DOHH2 (cell line): Measurements from ENCODE around the gene NSD2.
"Not testable (repeated sequence)": the region's sequence is repeated elsewhere in the genome, so short reads cannot be mapped to it uniquely, and the experiment has no call there.

Experiments used
- H3F3A ChIP-seq: fragments of 200-600 bp; sonication (generic), shearing (Covaris generic); 2 replicates; pipeline ENCODE4 v1.6.0; 2016; ENCODE audit warnings: antibody characterized with exemption, mild to moderate bottlenecking; ENCODE audit not compliant: control insufficient read depth, insufficient read depth
- H3K27ac ChIP-seq: fragments of 200-600 bp; sonication (generic); 2 replicates; pipeline ENCODE4 v1.5.1; 2014; ENCODE audit warnings: low read depth, mild to moderate bottlenecking, low read length, moderate library complexity
- H3K27me3 ChIP-seq: fragments of 200-600 bp; sonication (generic); 2 replicates; pipeline ENCODE4 v1.6.1; 2014; ENCODE audit warnings: mild to moderate bottlenecking, low read length, mixed read lengths; ENCODE audit not compliant: control insufficient read depth
- H3K36me3 ChIP-seq: fragments of 200-600 bp; sonication (generic); 2 replicates; pipeline ENCODE4 v1.6.1; 2014; ENCODE audit warnings: mild to moderate bottlenecking, low read length, moderate library complexity, mixed read lengths; ENCODE audit not compliant: control insufficient read depth
- H3K4me1 ChIP-seq: fragments of 200-600 bp; sonication (generic); 2 replicates; pipeline ENCODE4 v1.6.1; 2014; ENCODE audit warnings: mild to moderate bottlenecking, low read length, mixed read lengths; ENCODE audit not compliant: control insufficient read depth
- H3K4me2 ChIP-seq: fragments of 200-600 bp; sonication (generic); 2 replicates; pipeline ENCODE4 v1.6.0; 2014; ENCODE audit warnings: mild to moderate bottlenecking, low read length, moderate library complexity
- H3K4me3 ChIP-seq: fragments of 200-600 bp; sonication (generic); 2 replicates; pipeline ENCODE4 v1.5.1; 2014; ENCODE audit warnings: mild to moderate bottlenecking, low read length, mixed read lengths
- H3K79me2 ChIP-seq: fragments of 200-600 bp; sonication (generic); 2 replicates; pipeline ENCODE4 v1.6.1; 2014; ENCODE audit warnings: mild to moderate bottlenecking, low read length, mixed read lengths; ENCODE audit not compliant: control insufficient read depth
- H3K9me2 ChIP-seq: fragments of 200-600 bp; sonication (generic); replicated peaks from 2 replicates; pipeline ENCODE4 v1.6.1; 2014; ENCODE audit warnings: mild to moderate bottlenecking, low read length, mixed read lengths; ENCODE audit not compliant: control insufficient read depth
- H3K9me3 ChIP-seq: fragments of 200-600 bp; sonication (generic); 2 replicates; pipeline ENCODE4 v1.6.1; 2014; ENCODE audit warnings: antibody characterized with exemption, low read length, mixed read lengths; ENCODE audit not compliant: control insufficient read depth, insufficient read depth
- H4K20me1 ChIP-seq: fragments of 200-600 bp; sonication (generic); 2 replicates; pipeline ENCODE4 v1.6.0; 2014; ENCODE audit warnings: low read depth, mild to moderate bottlenecking, antibody characterized with exemption, low read length, moderate library complexity; ENCODE audit not compliant: control insufficient read depth, insufficient read depth
- EZH2phosphoT487 ChIP-seq: fragments of 200-600 bp; sonication (generic); IDR thresholded peaks from 2 replicates; pipeline ENCODE4 v1.6.1; 2017; ENCODE audit warnings: borderline replicate concordance, mild to moderate bottlenecking, antibody characterized with exemption, low read length, moderate library complexity, mixed read lengths
- TF ChIP-seq, protein P1 (sequence below): fragments of 200-600 bp; sonication (generic); IDR thresholded peaks from one replicate; pipeline ENCODE4 v1.5.1; 2014; ENCODE audit warnings: antibody characterized with exemption, mild to moderate bottlenecking, low read depth, low read length; ENCODE audit not compliant: poor library complexity, severe bottlenecking

NSD2 gene

DNA sequence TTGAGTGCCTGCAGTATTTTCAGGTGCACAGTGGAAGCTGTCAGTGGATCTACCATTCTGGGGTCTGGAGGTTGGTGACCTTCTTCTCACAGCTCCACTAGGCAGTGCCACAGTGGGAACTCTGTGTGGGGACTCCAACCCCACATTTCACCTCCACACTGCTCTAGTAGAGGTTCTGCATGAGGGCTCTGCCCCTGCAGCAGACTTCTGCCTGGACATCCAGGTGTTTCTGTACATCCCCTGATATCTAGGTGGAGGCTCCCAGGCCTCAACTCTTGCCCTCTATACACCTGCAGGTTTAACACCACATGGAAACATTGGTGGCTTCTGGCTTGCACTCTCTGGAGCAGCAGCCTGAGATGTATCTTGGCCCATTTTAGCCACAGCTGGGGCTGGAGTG is 154.6 kb downstream of the NSD2 start:
- no peaks in the 10 kb centered on the region for H3K9me2 ChIP-seq
- H3K79me2 ChIP-seq = no peaks in the 10 kb centered on the region
- no peaks in the 10 kb centered on the region for H3K36me3 ChIP-seq
- H3K4me2 ChIP-seq = no peak overlapping the region
- H3F3A ChIP-seq = no peaks in the 10 kb centered on the region
- peaks cover 16% of the 10 kb centered on the region for H3K27me3 ChIP-seq
- H3K27ac ChIP-seq = no peak overlapping the region
- peaks cover 7% of the 10 kb centered on the region; the same call in 1 of the 2 replicates for H3K9me3 ChIP-seq
- no peak for TF ChIP-seq EZH2phosphoT487
- TF ChIP-seq, protein P1, sequence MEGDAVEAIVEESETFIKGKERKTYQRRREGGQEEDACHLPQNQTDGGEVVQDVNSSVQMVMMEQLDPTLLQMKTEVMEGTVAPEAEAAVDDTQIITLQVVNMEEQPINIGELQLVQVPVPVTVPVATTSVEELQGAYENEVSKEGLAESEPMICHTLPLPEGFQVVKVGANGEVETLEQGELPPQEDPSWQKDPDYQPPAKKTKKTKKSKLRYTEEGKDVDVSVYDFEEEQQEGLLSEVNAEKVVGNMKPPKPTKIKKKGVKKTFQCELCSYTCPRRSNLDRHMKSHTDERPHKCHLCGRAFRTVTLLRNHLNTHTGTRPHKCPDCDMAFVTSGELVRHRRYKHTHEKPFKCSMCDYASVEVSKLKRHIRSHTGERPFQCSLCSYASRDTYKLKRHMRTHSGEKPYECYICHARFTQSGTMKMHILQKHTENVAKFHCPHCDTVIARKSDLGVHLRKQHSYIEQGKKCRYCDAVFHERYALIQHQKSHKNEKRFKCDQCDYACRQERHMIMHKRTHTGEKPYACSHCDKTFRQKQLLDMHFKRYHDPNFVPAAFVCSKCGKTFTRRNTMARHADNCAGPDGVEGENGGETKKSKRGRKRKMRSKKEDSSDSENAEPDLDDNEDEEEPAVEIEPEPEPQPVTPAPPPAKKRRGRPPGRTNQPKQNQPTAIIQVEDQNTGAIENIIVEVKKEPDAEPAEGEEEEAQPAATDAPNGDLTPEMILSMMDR = no peak
- no peaks in the 10 kb centered on the region for H3K4me1 ChIP-seq
- H3K4me3 ChIP-seq = no peak overlapping the region
- H4K20me1 ChIP-seq = no peaks in the 10 kb centered on the region

DNA sequence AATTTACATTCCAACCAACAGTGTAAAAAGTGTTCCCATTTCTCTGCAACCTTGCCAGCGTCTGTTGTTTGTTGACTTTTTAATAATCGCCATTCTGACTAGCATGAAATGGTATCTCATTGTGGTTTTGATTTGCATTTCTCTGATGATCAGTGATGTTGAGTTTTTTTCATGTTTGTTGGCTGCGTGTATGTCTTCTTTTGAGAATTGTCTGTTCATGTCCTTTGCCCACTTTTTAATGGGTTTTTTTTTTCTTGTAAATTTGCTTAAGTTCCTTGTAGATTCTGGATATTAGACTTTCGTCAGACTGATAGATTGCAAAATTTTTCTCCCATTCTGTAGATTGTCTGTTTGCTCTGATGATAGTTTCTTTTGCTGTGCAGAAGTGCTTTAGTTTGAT is 155.9 kb downstream of the NSD2 start:
- not testable (repeated sequence) for H3K9me3 ChIP-seq, H3K27ac ChIP-seq, H3K4me1 ChIP-seq, H3K79me2 ChIP-seq, H3K4me2 ChIP-seq, H3F3A ChIP-seq, H3K4me3 ChIP-seq, H3K36me3 ChIP-seq, H3K9me2 ChIP-seq, H4K20me1 ChIP-seq
- H3K27me3 ChIP-seq = peaks cover 16% of the 10 kb centered on the region

DNA sequence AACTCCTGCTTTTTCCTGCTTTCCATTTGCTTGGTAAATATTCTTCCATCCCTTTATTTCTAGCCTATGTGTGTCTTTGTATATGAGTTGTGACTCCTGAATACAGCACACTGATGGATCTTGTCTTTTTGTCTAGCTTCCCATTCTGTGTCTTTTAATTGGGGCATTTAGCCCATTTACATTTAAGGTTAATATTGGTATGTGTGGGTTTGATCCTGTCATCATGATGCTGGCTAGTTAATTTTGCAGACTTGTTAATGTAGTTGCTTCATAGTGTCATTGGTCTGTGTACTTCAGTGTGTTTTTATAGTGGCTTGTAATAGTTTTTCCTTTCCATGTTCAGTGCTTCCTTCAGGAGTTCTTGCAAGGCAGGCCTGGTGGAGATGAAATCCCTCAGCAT is 160.0 kb downstream of the NSD2 start:
- not testable (repeated sequence) for H3F3A ChIP-seq, H3K4me2 ChIP-seq, H3K4me3 ChIP-seq, H3K9me3 ChIP-seq, H3K9me2 ChIP-seq, H3K36me3 ChIP-seq, H3K79me2 ChIP-seq, H4K20me1 ChIP-seq, H3K27me3 ChIP-seq, H3K4me1 ChIP-seq, H3K27ac ChIP-seq
